HL-60/S4 treated with phorbol 12-myristate 13-acetate at 8.2 ng/mL for 4 days and 3 days (cell line): Measurements from ENCODE around the gene EDN2.

ENCODE experiments used
- in situ Hi-C: fragments of 300-500 bp; cut with MboI; formaldehyde crosslinking; loops from 2 replicates; pipeline ENCODE4 v1.15.0; 2022; ENCODE audit warnings: low sequenced_read_pairs

The EDN2 gene

GRCh38 chr1:41444246-41444645, 40.2 kb downstream of the EDN2 start:
- in situ Hi-C loops: no loop called here

- in situ Hi-C loops: no loop called here
Observed at GRCh38 chr1:41442697-41443251, 41.7 kb downstream of the EDN2 start.

- in situ Hi-C loops: no loop called here
Observed at GRCh38 chr1:41440321-41441085, 44.0 kb downstream of the EDN2 start.

- in situ Hi-C loops: loop anchor here (10.0 kb wide), 1 partner anchor 174 kb away; no protein-coding TSS in a partner anchor
Observed at GRCh38 chr1:41439234-41439633, 45.2 kb downstream of the EDN2 start.

- in situ Hi-C loops: loop anchor here (10.0 kb wide), 1 partner anchor 174 kb away; no protein-coding TSS in a partner anchor
Observed at GRCh38 chr1:41438711-41439110, 45.8 kb downstream of the EDN2 start.

GRCh38 chr1:41437011-41437355, 47.5 kb downstream of the EDN2 start:
- in situ Hi-C loops: loop anchor here (10.0 kb wide), 1 partner anchor 172 kb away; no protein-coding TSS in a partner anchor

- in situ Hi-C loops: loop anchor here (10.0 kb wide), 1 partner anchor 172 kb away; no protein-coding TSS in a partner anchor
Observed at GRCh38 chr1:41436281-41437010, 48.0 kb downstream of the EDN2 start.

GRCh38 chr1:41435570-41436178, 48.8 kb downstream of the EDN2 start:
- in situ Hi-C loops: loop anchor here (10.0 kb wide), 1 partner anchor 171 kb away; no protein-coding TSS in a partner anchor

- in situ Hi-C loops: loop anchor here (10.0 kb wide), 1 partner anchor 170 kb away; no protein-coding TSS in a partner anchor
Observed at GRCh38 chr1:41434748-41435449, 49.6 kb downstream of the EDN2 start.

GRCh38 chr1:41434306-41434705, 50.2 kb downstream of the EDN2 start:
- in situ Hi-C loops: loop anchor here (10.0 kb wide), 1 partner anchor 170 kb away; no protein-coding TSS in a partner anchor

- in situ Hi-C loops: loop anchor here (10.0 kb wide), 1 partner anchor 169 kb away; no protein-coding TSS in a partner anchor
Observed at GRCh38 chr1:41433501-41433900, 51.0 kb downstream of the EDN2 start.

- in situ Hi-C loops: loop anchor here (10.0 kb wide), 1 partner anchor 168 kb away; no protein-coding TSS in a partner anchor
Observed at GRCh38 chr1:41432481-41433280, 51.8 kb downstream of the EDN2 start.

GRCh38 chr1:41431490-41432350, 52.8 kb downstream of the EDN2 start:
- in situ Hi-C loops: loop anchor here (10.0 kb wide), 1 partner anchor 167 kb away; no protein-coding TSS in a partner anchor

GRCh38 chr1:41430582-41430981, 53.9 kb downstream of the EDN2 start:
- in situ Hi-C loops: loop anchor here (10.0 kb wide), 1 partner anchor 166 kb away; no protein-coding TSS in a partner anchor

GRCh38 chr1:41430069-41430468, 54.4 kb downstream of the EDN2 start:
- in situ Hi-C loops: loop anchor here (10.0 kb wide), 1 partner anchor 165 kb away; no protein-coding TSS in a partner anchor

- in situ Hi-C loops: loop anchor here (10.0 kb wide), 1 partner anchor 165 kb away; no protein-coding TSS in a partner anchor
Observed at GRCh38 chr1:41429641-41430035, 54.8 kb downstream of the EDN2 start.
